PFSK-1 (cell line): ENCODE measurements around the gene ISOC2.

Experiments
- FOXP2 ChIP-seq: optimal IDR thresholded peaks from 2 replicates; pipeline ENCODE3; 2011; ENCODE audit warnings: borderline replicate concordance, control low read depth, inconsistent platforms; ENCODE audit not compliant: insufficient read depth; ENCODE audit errors: extremely low read length, extremely low read depth
- POLR2AphosphoS5 ChIP-seq: IDR thresholded peaks from 2 replicates; pipeline ENCODE4 v1.6.1; 2012; ENCODE audit warnings: low read depth, mild to moderate bottlenecking, control low read depth, low read length, moderate library complexity
- SIN3A ChIP-seq: IDR thresholded peaks from 2 replicates; pipeline ENCODE4 v1.6.1; 2012; ENCODE audit warnings: mild to moderate bottlenecking, low read length, moderate library complexity, borderline replicate concordance; ENCODE audit not compliant: insufficient read depth
- TAF1 ChIP-seq: IDR thresholded peaks from 2 replicates; pipeline ENCODE4 v1.6.1; 2012; ENCODE audit warnings: low read length, control low read depth, borderline replicate concordance; ENCODE audit not compliant: insufficient read depth
- TF ChIP-seq, protein P1 (sequence below), 2 experiments: IDR thresholded peaks; 2 replicates each; pipeline versions ENCODE4 v1.6.1 to v1.8.0; 2011 to 2012; ENCODE audit warnings: low read depth in 2 of 2, low read length in 2 of 2, control low read depth in 1 of 2, inconsistent platforms in 1 of 2, mild to moderate bottlenecking in 1 of 2, moderate library complexity in 1 of 2; ENCODE audit not compliant: insufficient read depth in 1 of 2

DNA sequence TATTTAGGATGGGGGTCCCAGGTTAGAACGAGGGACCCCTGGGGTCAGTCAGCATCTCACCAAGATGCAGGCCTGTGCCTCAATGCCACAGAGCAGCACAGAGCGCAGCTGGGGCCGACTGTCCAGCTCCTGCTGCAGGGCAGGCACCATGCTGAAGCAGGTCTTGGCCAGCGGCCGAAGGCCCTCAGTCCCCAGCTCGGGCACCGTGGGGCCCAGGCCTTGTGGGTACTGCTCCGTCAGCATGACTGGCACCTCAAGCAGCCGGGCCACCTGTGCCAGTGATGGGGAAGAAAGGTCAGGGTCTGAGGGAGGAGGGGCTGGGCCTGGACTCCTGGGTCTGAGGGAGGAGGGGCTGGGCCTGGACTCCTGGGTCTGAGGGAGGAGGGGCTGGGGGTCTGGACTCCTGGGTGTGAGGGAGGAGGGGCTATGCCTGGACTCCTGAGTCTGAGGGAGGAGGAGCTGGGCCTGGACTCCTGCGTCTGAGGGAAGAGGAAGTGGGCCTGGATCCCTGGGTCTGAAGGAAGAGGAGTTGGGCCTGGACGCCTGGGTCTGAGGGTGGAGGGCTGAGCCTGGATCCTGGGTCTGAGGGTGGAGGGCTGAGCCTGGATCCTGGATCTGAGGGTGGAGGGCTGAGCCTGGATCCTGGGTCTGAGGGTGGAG is 5.7 kb downstream of the ISOC2 start:
- TF ChIP-seq POLR2AphosphoS5, result no peak
- TF ChIP-seq SIN3A, result no peak
- TF ChIP-seq, protein P1, sequence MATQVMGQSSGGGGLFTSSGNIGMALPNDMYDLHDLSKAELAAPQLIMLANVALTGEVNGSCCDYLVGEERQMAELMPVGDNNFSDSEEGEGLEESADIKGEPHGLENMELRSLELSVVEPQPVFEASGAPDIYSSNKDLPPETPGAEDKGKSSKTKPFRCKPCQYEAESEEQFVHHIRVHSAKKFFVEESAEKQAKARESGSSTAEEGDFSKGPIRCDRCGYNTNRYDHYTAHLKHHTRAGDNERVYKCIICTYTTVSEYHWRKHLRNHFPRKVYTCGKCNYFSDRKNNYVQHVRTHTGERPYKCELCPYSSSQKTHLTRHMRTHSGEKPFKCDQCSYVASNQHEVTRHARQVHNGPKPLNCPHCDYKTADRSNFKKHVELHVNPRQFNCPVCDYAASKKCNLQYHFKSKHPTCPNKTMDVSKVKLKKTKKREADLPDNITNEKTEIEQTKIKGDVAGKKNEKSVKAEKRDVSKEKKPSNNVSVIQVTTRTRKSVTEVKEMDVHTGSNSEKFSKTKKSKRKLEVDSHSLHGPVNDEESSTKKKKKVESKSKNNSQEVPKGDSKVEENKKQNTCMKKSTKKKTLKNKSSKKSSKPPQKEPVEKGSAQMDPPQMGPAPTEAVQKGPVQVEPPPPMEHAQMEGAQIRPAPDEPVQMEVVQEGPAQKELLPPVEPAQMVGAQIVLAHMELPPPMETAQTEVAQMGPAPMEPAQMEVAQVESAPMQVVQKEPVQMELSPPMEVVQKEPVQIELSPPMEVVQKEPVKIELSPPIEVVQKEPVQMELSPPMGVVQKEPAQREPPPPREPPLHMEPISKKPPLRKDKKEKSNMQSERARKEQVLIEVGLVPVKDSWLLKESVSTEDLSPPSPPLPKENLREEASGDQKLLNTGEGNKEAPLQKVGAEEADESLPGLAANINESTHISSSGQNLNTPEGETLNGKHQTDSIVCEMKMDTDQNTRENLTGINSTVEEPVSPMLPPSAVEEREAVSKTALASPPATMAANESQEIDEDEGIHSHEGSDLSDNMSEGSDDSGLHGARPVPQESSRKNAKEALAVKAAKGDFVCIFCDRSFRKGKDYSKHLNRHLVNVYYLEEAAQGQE (IDR thresholded peaks at IDR 0.05; ENCODE audit: insufficient read depth in 1 of 2, low read depth in 2 of 2, low read length in 2 of 2), result no peak
- no peak for TF ChIP-seq TAF1
- TF ChIP-seq FOXP2, result no peak
